PFSK-1 (cell line): ENCODE measurements around the gene ATF7IP2.

Experiments used
- POLR2AphosphoS5 ChIP-seq: IDR thresholded peaks from 2 replicates; pipeline ENCODE4 v1.6.1; 2012; ENCODE audit warnings: low read depth, mild to moderate bottlenecking, control low read depth, low read length, moderate library complexity
- SIN3A ChIP-seq: IDR thresholded peaks from 2 replicates; pipeline ENCODE4 v1.6.1; 2012; ENCODE audit warnings: mild to moderate bottlenecking, low read length, moderate library complexity, borderline replicate concordance; ENCODE audit not compliant: insufficient read depth

- TF ChIP-seq SIN3A, result no peak
- TF ChIP-seq POLR2AphosphoS5, result no peak
Observed at GRCh38 chr16:10383626-10384025, 2.2 kb upstream of the ATF7IP2 start.
